ENCODE measurements around the gene MSH5. TPM values are rescaled to one million over a fixed set of nuclear protein-coding genes. Genes with fewer than 3 reads are reported as not detected.

Gene MSH5
- total and polyA plus RNA-seq, 9 of the 15 experiments (the other 6 are each of a cell fraction or from before 2014, with no cell fraction given): 12.5 to 104 (median 46.6) TPM

- TF ChIP-seq DLX4 (CRISPR knock-in tag; IDR thresholded peaks at IDR 0.05): peak; percentile 89
- no peak for TF ChIP-seq PRMT5 (CRISPR knock-in tag; IDR thresholded peaks at IDR 0.05)
- no peak for TF ChIP-seq CREB3 (tag; conservative IDR thresholded peaks at IDR 0.05; ENCODE audit: low read depth)
- TF ChIP-seq BMI1 (IDR thresholded peaks at IDR 0.05; ENCODE audit: low read length): 0 out of 2 replicates have a peak, but pooled peaks have one; percentile 9
- TF ChIP-seq ZNF143 (CRISPR knock-in tag; IDR thresholded peaks at IDR 0.05): no peak
- TF ChIP-seq BCLAF1 (IDR thresholded peaks at IDR 0.05; ENCODE audit: borderline replicate concordance in 1 of 2, control insufficient read depth in 1 of 2, low read depth in 2 of 2, low read length in 1 of 2): peak; percentile 74 to 86
- TF ChIP-seq ZNF224 (CRISPR knock-in tag; IDR thresholded peaks at IDR 0.05): 0 out of 2 replicates have a peak, but pooled peaks have one; percentile 48
- TF ChIP-seq GTF2A2 (tag; IDR thresholded peaks at IDR 0.05): no peak
- no peak for TF ChIP-seq PREB (CRISPR knock-in tag; IDR thresholded peaks at IDR 0.05)
- TF ChIP-seq ZNF707 (CRISPR knock-in tag; conservative IDR thresholded peaks at IDR 0.05): 0 out of 2 replicates have a peak, but pooled peaks have one; percentile 35
- TF ChIP-seq FOSL1 (tag; conservative IDR thresholded peaks at IDR 0.05): no peak
- TF ChIP-seq POLR2H (tag; IDR thresholded peaks at IDR 0.05; ENCODE audit: low read depth): no peak
- no peak for TF ChIP-seq NUFIP1 (IDR thresholded peaks at IDR 0.05; ENCODE audit: partially characterized antibody)
- peak; percentile 99 for TF ChIP-seq ZNF655 (CRISPR knock-in tag; IDR thresholded peaks at IDR 0.05)
- TF ChIP-seq ATF3 (IDR thresholded peaks at IDR 0.05): no peak
- TF ChIP-seq ATF3 (CRISPR knock-in tag; conservative IDR thresholded peaks at IDR 0.05): peak; percentile 52; the same call in 1 of the 2 replicates
- peak; percentile 90 for TF ChIP-seq GABPB2 (CRISPR knock-in tag; conservative IDR thresholded peaks at IDR 0.05)
- TF ChIP-seq CBFB (CRISPR knock-in tag; IDR thresholded peaks at IDR 0.05): no peak
- TF ChIP-seq U2AF2 (optimal IDR thresholded peaks at IDR 0.05; ENCODE audit: low read depth, low read length): no peak
These were observed 9.7 kb upstream of the MSH5 start (continued) for GRCh38 chr6:31729979-31730630.
